ENCODE results near the gene MTUS2.

MTUS2 gene

GRCh38 chr13:29266261-29266660, 446.1 kb downstream of the MTUS2 start:
- DNase-seq = no peak

GRCh38 chr13:29266756-29267733, 446.9 kb downstream of the MTUS2 start:
- no peak for DNase-seq

- no peak for DNase-seq
These were observed 450.3 kb downstream of the MTUS2 start for GRCh38 chr13:29270271-29270985.

DNA sequence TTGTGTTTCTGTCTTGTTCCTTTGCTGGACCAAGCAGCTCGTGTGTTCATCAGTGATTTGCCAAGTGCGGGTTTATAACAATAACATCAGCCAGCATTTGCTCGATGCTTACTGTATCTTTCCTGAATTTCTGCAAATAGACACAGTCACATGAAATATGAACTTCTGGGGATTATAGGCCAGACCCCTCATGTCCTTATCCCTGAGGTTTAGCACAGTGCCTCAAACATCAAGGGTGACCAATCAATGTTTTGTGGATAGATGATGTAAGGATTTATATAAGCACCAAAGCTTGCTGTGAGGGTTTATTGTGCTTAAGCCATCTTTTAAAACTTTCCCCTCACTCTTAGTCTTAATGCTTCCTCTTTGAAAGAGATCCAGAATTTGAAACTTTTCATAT, 451.5 kb downstream of the MTUS2 start:
- DNase-seq = no peak

DNA sequence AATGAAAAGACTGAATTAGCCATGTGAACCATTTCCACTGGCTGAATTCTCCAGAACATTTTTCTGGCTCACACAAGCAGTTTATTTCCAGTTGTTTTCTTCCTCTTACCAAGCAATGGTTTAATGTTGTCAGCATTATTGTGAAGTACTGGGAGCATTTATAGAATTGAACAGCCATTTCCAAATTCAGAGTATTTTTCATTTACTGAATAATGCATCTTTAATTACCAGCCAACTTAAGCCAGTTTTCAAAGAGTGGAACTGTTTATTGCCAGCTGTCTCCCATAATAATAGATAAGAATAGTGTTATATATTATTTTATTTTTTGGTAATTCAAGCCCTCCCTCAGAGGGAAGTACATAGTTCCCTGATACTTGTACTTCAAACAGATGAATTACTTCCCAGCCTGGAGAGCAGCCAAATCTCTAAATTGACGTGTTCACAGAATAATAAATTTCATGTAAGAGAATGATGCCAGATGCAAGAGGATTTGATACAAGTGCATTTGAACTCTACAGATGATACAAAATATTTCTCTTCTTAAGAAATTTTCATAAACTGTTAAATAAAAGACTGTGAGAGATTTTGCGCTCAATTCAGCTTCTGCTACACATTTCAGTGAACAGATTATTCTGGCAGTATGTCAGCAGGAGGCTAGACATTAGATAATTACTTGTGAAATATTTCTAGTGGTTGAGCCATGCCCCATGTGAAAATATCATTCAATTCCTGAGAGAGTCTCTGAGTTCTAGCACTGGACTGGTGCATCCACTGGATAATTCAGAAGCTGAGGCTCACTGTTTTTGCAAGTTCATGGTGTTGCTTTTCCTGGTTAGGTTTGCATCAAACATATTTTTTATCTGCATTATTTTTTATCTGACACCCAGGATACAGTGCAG, 459.5 kb downstream of the MTUS2 start:
- no peak for DNase-seq

GRCh38 chr13:29281932-29282495, 461.9 kb downstream of the MTUS2 start:
- DNase-seq = no peak

- no peak for DNase-seq
These were observed 464.6 kb downstream of the MTUS2 start for GRCh38 chr13:29284726-29285125.

- DNase-seq = no peak
These were observed 467.1 kb downstream of the MTUS2 start for GRCh38 chr13:29287237-29287636.

DNA sequence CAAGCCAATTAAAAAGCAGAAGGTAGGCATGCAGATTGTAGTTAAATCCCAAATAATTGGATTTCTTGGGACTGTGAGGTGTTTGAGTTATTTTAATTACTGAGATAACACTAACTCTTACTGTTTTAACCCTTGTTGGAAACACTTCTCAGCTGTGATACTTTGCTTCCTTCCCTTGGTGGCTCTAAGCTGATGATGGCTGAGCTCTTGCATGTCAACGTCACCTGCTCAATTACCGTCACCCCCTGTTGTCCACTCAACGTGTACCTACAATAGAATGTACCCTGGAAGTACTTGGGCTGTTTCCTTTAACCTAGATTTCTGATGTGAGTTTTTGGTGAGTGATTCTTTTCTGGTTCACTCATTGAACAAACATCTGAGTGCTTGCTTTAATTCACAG, 471.9 kb downstream of the MTUS2 start:
- no peak for DNase-seq

DNA sequence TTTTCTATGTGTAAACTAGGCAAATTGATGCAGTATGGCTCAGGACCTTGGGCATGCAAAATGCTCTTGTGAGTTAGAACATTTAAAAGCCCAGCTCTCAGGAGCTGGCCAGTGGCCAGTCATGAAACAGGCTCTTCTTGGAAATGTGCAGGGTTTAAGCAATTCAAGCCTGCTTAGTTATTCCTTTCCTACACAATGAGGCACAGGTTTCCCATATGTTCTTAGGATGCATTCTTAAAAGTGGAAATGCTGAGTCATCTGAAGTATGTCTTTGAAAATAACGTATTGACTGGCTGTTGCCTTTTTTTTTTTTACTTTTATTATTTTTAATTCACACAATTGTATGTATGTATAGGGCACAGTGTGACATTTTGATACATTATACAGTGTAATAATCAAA, 474.7 kb downstream of the MTUS2 start:
- DNase-seq = no peak

DNA sequence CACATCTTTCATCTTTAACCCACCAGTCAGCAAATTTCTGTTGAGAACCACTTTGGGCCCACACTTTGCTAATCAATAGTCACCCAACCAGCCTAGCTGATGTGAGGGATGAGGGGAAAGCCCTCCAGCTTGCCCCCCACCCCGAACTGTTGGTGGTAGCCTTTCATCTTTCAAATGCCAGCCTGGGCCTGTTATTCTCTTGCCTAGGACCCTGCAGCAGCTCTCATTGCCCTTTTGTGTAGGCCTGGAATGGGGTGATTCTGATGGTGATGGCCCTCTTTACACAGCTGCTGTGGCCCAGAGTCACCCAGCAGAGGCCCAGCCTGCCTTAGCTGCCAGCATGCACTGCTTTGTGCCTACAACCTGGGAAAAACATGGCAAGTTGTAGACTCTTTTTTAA, 480.9 kb downstream of the MTUS2 start:
- DNase-seq = no peak

- DNase-seq = no peak
These were observed 484.0 kb downstream of the MTUS2 start for GRCh38 chr13:29304148-29304547.

DNA sequence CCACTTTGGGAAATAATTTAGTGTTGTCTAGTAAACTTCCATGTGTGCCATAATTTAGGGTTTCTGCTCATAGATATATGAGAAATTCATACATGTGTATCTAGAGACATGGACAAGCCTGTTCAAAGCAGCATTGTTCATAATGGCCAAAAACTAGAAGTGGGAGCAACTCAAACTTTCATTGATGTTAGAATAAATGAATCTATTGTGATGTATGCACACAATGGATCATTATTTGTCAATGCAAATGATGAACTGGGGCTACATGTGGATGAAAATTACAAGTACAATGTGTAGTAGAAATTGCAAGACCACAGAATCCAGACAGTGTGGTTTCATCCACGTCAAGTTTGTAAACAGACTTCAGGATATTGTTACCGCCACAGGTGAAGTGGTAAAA, 490.7 kb downstream of the MTUS2 start:
- DNase-seq = no peak

DNA sequence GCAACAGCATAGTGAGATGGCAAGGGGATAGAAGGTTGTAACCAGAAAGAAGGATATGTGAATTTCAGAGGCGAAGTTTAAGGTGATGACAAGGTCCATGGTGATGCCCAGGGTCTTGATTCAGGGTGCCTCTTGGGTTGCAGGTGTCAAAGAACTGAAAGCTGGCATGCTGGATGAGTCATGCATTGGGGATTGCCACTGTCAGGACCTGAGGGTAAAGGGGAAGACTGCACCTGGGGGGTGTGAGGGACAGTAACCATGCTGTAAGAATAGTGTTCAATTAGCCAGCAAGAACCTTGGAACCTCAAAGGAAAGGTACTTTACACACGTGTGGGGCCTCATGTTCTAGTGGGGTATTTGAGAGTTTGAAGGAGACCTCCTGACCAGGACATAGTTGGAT, 495.7 kb downstream of the MTUS2 start:
- no peak for DNase-seq

DNA sequence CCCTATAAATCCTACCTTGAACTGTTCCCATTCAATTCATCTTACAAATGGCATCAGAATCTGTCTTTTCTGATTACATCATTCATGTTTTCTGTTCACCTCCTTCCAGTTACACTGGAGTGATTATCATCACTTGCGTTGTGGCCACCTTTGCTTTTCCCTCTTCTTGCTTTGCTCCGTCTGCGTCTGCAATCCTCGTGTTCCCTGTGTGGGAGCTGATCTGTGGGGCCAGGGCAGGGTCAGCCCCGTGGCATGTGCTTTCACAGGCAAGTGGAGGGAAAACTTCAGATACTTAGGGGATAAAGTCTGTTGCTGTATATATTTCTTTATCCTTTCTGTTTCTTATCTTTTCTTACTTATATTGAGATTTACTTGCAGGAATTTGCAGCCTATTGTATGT, 497.7 kb downstream of the MTUS2 start:
- no peak for DNase-seq

- DNase-seq = no peak
These were observed 498.6 kb downstream of the MTUS2 start for GRCh38 chr13:29318741-29319140.

DNA sequence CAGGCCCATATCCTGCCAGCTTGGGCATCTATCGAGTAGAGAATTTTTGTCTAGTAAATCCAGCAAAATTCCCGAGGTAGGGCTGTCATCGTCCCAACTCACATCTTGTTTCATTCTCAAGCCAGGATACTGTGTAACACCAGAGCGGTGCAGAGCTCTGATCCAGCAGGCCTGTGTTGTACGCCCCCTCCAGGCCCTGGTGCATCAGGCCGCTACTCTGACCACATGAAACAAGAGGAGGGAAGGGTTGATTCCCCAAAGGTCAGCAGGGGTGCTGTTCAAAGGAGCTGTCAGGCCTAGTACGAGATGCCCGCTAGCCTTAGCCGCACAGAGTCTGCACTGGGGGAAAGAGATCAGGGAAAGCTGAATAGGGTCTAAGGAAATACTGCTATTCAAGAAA, 499.3 kb downstream of the MTUS2 start:
- no peak for DNase-seq

GRCh38 chr13:29323954-29324353, 503.8 kb downstream of the MTUS2 start:
- DNase-seq = no peak

- no peak for DNase-seq
These were observed 504.5 kb downstream of the MTUS2 start for GRCh38 chr13:29324601-29325000.

- no peak for DNase-seq
These were observed 508.4 kb downstream of the MTUS2 start for GRCh38 chr13:29328501-29328900.

DNA sequence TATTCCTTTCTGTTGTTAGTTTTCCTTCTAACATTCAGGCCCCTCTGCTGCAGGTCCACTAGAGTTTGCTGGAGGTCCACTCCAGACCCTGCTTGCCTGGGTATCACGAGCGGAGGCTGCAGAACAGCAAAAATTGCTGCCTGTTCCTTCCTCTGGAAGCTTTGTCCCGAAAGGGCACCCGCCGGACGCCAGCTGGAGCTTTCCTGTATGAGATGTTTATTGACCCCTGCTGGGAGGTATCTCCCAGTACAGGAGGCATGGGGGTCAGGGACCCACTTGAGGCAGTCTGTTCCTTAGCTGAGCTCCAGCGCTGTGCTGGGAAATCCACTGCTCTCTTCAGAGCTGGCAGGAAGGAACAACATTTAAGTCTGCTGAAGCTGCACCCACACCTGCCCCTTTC, 516.2 kb downstream of the MTUS2 start:
- DNase-seq = no peak

DNA sequence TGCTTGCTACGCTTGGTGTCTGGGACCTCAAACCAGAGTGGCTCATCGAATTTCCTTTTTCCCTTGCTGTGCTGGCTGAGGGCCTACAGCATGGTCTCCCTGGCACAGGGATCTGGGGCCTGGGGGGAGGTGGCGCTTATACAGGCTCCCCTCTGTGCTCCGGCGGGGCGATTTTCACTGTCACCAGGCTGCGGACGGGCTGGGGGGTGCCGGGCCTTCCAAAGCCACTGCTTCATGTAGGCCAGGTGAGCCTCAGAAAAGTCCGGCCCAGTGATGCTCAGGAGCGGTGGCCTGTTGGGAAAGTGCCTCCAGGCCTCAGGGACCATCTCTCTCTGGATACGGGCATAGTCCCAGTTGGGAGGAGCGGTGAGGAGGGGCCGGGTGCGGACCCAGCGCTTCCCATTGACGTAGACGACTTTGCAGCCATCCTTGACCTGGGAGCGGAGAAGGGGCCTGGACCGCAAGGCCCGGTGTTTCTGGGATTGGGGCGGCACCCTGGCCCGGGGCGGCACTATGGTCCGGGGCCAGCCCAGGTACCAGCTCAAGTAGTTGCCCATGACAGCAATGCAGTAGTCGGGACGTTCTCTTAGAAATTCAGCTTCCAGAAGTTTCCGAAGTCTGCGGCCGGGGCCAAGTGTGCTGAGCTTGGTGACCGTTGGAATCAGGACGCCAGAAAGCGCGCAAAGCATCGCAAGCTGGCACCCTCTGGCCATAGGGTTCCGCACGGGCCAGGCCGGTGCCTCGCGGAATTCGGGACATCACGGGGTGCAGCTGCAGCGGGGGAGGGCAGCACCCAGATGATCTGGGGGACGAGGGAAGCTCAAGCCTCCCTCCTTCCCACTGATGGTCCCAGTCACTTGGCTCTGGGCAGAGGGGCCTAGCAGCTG, 519.5 kb downstream of the MTUS2 start:
- DNase-seq = no peak

Data from CD4-positive, alpha-beta T cell treated with Interleukin-4 for 1 hour (primary cell).